GM21619 (cell line): ENCODE results near the gene CAMKMT.
"Not testable (repeated sequence)": the region's sequence is repeated elsewhere in the genome, so short reads cannot be mapped to it uniquely, and the experiment has no call there.

Source experiments
- ATAC-seq: cut with Tn5 transposase; IDR thresholded peaks from one replicate; pipeline ENCODE4 v1.9.1; 2021; ENCODE audit not compliant: unreplicated experiment

The CAMKMT gene

GRCh38 chr2:44358503-44358902, 3.2 kb upstream of the CAMKMT start:
- no peak for ATAC-seq

- ATAC-seq, result peak; percentile 13
Observed at GRCh38 chr2:44360749-44361329, 908 bp upstream of the CAMKMT start.

DNA sequence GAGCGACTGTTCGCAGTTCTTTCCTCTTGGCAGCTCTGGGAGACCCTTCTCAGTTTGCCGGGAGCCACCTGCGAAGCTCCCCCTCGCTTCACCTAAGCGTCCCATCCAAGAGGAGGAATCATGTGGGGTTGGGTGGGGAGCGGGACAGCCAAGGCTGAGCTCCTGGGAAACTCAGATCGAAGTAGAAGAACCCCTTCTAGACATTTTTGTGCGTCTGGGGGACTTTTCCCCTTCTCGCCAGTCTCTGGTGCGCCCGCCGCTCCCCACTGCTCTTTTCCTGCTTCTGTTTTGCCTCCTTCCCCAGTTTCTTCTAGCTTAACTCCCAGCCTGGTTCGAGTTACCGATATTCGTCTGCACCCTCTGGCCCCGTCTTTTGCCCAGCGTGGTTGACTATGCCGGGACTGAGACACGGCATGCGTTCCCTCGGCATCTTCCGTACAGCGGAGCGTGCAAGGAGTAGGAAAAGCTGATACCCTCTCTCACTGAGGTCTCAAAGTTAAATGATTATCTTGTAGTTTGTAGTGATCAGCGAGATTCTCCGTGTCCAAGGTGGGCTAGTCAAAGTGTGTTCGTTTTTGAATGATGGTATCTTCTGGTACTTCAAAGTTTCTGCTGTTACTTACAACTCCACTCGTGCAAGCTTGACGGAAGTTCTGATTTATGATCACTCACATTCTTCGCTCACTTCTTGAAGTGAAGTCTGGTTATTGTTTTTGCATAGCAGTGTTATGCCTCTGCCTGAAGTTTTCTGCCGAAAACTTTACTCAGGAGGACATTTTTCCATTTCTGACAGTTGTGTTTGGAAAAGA, 664 bp downstream of the CAMKMT start:
- peak; percentile 21 for ATAC-seq

DNA sequence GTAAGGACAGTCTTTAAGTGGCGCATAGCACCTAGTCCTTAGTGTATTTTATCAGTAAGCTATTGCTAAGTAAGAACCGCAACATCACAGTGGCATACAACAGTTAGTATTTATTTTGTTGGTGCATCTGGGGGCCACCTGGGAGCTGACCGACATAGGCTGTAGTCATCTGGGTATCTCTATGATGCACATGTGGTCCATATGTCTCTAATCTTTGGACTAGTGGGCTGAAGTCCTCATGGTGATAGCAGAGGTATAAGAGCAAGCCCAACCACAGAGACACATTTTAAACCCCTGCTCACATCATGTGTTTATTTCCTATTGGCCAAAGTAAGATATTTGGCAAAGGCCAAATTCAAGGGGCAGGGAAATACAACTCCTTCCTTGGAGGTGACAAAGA, 2.9 kb downstream of the CAMKMT start:
- no peak for ATAC-seq

GRCh38 chr2:44367591-44367990, 5.8 kb downstream of the CAMKMT start:
- no peak for ATAC-seq

DNA sequence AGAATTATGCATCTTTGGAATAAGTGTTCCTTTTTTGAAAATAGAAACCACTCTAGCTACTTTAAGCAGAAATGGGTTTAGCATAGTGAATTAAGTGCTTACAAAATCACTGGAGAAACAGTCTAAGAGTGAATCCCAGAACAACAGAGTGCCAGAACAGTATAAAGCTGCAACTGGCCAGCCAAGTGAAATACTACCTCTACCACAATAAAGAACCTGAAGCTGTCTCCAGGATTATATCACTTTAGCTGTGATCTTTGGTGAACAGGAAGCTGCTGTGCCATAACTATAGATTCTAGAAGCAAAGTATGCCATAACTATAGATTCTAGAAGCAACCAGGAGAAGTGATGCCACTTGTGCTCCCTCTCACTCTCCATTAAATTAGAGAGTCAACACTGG, 7.6 kb downstream of the CAMKMT start:
- no peak for ATAC-seq

DNA sequence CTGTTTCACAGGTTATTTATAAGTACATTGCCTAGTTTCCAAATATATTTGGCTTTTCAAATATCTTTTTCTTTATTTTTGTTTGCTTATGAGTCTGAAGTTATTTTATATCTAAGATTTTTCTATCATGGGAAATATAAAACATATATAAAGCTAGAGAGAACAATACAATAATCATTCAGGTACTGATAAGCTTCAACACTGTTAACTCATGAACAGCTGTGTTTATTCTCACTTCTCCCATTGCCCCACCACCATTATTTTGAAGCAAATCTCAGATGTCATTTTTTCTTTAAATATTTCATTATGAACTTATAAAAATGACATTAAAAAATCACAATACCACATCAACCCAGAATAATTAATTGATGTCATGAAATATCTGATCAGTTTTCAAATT, 9.7 kb downstream of the CAMKMT start:
- ATAC-seq, result no peak

- no peak for ATAC-seq
Observed at GRCh38 chr2:44372246-44372645, 10.5 kb downstream of the CAMKMT start.

- ATAC-seq, result no peak
Observed at GRCh38 chr2:44377486-44377885, 15.7 kb downstream of the CAMKMT start.

DNA sequence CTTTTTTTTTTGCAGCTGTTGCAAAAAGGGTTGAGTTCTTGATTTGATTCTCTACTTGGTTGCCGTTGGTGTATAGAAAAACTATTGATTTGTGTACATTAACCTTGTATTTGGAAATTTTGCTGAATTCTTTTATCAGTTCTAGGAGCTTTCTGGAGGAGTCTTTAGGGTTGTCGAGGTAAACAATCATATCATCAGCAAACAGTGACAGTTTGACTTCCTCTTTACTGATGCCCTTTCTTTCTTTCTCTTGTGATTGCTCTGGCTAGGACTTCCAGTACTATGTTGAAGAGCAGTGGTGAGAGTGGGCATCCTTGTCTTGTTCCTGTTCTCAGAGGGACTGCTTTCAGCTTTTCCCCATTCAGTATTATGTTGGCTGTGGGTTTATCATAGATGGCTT, 23.5 kb downstream of the CAMKMT start:
- not testable (repeated sequence) for ATAC-seq

DNA sequence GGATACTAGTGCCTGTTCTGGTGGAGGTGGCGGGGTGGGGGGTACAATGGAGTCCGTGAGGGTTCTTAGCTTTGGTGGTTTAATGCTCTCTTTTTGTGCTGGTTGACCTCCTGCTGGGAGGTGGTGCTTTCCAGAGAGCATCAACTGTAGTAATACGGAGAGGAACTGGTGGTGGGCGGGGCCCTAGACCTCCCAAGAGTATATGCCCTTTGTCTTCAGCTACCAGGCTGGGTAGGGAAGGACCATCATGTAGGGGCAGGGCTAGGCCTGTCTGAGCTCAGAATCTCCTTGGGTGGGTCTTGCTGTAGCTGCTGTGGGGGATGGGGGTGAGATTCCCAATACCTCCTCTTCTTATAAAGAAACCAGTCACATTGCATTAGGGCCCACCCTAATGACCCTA, 27.1 kb downstream of the CAMKMT start:
- no peak for ATAC-seq

DNA sequence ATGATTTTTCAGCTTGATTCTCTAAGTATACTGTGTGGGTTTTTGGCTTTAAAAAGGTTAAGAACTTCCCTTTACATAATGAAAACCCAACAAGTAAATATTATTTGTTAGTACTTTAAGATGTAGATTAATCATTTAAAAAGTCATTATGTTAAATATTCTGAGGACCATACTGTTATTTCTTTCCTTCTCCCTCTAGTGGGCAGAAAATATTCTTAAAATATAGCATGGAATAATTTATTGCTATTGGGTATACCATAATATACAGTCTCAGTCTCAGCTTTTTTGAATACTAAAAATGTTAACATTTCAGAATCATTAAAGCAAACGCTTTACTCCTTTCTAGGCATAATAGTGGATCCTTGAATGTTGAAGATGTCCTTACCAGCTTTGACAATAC, 28.1 kb downstream of the CAMKMT start:
- ATAC-seq, result no peak

DNA sequence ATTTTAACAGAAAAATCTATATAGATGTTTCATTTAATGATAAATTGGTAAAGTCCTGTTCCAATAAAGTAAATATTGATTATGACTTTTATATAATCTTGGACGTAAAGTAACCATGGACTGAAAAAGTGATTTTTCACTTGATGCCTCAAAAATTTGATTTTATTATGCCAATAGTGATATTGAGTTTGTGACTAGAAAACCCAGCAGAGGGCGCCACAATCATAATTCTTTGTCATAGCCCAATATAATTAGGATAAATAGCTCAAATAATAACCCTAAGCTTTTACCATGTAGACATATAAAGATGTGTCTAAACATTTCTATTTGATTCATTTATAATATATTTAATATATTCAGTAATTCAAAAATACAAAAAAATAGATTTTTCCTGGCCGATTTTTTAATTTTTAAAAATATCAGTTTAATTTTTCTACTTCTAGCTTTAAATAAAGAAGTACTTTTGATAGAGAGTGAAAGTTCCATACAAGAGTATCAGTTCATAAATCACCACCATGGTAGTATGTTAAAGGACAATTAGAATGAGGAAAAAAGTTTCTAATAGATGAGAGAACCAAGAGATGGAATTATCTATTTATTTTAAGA, 30.7 kb downstream of the CAMKMT start:
- no peak for ATAC-seq

DNA sequence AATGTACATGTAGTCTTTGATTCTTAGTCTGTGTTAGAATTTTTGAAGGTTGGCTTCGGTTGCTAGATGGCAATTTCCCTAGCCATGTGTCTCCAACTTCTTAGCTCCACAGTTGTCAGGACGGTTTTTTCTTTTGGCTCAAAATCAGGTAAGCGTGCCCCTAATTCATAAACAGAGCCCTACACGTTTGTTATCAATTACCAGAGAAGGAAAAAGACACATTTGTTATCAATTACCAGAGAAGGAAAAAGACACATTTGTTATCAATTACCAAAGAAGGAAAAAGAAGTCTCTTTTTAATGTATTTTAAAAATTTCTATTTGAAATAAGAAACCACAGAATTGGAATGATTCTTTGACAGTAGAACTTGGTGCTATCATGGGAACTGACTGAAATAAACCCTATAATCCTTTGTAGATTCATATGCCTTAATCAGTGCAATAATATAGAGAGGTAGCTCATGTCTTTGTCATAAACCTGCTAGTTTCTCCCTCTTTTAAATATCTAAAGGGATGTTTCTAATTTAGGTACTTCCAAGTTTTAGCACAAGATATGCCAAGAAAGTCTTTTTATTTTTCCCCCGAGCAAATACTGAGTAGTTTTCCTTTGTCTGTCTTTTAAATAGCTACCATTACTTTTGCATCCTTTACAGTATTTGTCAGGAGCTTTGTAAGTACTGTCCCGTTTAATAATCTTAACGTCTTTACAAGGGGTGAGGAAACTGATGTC, 35.9 kb downstream of the CAMKMT start:
- ATAC-seq, result no peak

- ATAC-seq, result no peak
Observed at GRCh38 chr2:44398243-44398897, 36.6 kb downstream of the CAMKMT start.

DNA sequence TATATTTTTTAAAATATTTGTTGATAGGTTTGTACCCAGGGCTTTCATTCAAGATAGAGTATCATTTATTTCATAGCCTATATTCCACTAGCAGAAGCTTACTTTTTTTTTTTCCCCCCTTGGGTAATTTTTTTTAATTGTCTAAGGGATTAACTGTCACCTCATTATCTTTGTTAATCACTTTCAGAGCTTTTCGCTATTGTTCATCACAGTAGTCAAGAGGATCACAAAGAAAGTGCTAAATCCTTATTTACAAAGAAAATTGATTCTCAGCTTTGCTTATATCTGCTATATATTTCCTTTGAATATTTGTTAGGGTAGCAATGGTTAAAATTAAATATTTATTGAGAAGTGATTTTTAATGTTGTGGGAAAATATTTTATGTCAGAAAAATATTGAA, 59.0 kb downstream of the CAMKMT start:
- no peak for ATAC-seq

DNA sequence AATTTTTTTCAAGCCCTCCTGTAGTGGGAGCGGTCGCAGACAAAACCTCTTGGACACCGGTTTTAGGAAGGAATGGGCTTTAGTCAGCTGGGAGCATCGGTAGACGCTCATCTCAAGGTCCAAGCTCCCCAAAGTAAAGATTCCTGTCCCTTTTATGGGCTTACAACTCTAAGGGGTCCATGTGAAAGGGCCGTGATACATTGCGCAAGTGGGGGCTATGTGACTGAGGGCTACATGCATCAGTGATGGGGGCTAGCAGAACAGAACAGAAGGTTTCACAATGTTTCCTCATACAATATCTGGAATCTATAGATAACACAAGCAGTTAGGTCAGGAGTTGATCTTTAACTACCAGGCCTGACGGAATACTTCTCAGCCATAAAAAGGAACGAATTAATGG, 62.5 kb downstream of the CAMKMT start:
- no peak for ATAC-seq

DNA sequence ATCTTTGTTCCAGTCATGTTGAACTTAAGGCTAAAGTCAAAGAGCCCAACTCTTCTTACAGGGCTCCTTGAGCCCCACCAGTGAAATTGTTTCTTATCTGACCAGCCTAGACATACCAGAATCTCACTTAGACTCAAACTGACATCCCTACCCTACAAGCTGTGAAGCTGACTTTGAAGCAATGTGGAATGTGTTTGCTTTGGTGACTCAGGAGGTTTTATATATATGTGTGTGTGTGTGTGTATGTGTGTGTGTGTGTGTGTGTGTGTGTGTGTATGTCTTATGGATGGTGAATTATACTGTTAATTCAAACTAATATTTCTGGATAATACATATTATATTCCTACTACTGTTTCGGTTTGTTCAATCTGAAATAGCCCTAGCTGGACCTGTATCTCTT, 67.3 kb downstream of the CAMKMT start:
- ATAC-seq, result no peak

DNA sequence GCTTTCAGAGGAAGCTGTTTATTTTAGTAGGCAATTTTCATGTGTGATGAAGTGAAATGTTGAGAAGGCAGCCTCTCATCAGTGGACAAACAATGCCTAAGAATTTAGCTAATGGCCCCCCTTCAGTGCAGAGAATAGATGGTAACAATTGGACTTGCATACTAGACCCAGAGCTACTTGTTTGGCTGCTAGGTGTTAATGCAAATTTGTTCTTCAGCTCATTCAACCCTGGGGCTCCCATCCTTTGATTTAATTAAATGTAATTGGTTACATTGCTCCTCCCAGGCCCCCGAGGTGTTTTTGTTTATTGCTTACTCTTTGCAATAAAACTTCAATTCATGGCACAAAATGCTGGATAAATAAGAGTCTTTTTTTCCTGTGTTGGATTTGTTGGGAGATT, 68.6 kb downstream of the CAMKMT start:
- no peak for ATAC-seq

- ATAC-seq, result no peak
Observed at GRCh38 chr2:44433895-44434294, 72.1 kb downstream of the CAMKMT start.

DNA sequence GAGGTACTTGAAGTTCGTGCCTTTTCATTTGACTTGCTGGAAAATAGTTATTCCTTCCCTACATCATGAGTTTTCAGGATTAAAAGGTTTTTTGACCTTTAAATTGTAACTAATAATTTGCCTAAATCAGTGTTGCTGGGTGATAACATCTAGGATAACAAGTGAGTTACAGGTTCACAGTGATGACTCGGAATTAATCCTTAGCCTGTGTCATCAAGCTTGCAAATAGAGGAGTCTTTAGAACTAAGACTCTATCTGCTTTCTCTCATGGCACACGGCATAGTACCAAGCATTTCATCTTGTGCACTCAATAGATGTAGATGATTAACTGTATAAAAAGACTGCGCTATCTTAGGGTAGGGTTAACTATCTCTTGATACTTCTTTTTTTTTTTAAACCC, 79.5 kb downstream of the CAMKMT start:
- no peak for ATAC-seq
